Esophagus muscularis mucosa (tissue), 4 donors: ENCODE results near the gene UGT1A3. TPM values are rescaled to one million over a fixed set of nuclear protein-coding genes. Genes with fewer than 3 reads are reported as not detected.

Source experiments
- DNase-seq: peaks from one replicate; pipeline ENCODE4 v3.0.0-alpha.2; 2017; ENCODE audit errors: extremely low spot score
- H3K27ac ChIP-seq, 4 donors: fragments of 200-600 bp; sonication (generic); replicated peaks in 1 of 4; 1 replicate in 3 of 4; 2 replicates in 1 of 4; pipeline ENCODE4 v1.5.1; 2016 to 2019; ENCODE audit warnings: mild to moderate bottlenecking in 1 of 4
- H3K27me3 ChIP-seq, 4 donors: fragments of 200-600 bp; sonication (generic); one replicate each; pipeline versions ENCODE4 v1.5.1 to v1.6.0; 2016 to 2019
- H3K36me3 ChIP-seq, 4 donors: fragments of 200-600 bp; sonication (generic); one replicate each; pipeline ENCODE4 v1.5.1; 2016 to 2019
- H3K4me1 ChIP-seq, 4 donors: fragments of 200-600 bp; sonication (generic); one replicate each; pipeline ENCODE4 v1.5.1; 2016 to 2019
- H3K4me3 ChIP-seq, 4 donors: fragments of 200-600 bp; sonication (generic); 1 replicate in 2 of 4; 2 replicates in 2 of 4; pipeline ENCODE4 v1.5.1; 2016 to 2019; ENCODE audit warnings: mild to moderate bottlenecking in 4 of 4, moderate library complexity in 1 of 4
- H3K9me3 ChIP-seq, 4 donors: fragments of 200-600 bp; sonication (generic); 1 replicate in 3 of 4; 2 replicates in 1 of 4; pipeline ENCODE4 v1.5.1; 2016 to 2019
- EP300 ChIP-seq: sonication (generic); formaldehyde crosslinking; IDR thresholded peaks from one replicate; pipeline ENCODE4 v1.6.1; 2017; ENCODE audit warnings: antibody characterized with exemption
- POLR2A ChIP-seq: fragments of 450-650 bp; IDR thresholded peaks from one replicate; pipeline ENCODE4 v1.6.1; 2017; ENCODE audit warnings: antibody characterized with exemption, moderate library complexity, mild to moderate bottlenecking, low read depth
- POLR2AphosphoS5 ChIP-seq, 2 donors: sonication (generic); formaldehyde crosslinking; IDR thresholded peaks; one replicate each; pipeline ENCODE4 v1.6.1; 2017; ENCODE audit warnings: antibody characterized with exemption in 2 of 2
- WGBS: methylation state at CpG from one replicate; pipeline ENCODE4 v1.1.5; 2018; 5-methylcytosine and 5-hydroxymethylcytosine counted together
- intact Hi-C: fragments of 100-400 bp; cut with DNase I; formaldehyde crosslinking; loops from one replicate; pipeline ENCODE4 v1.15.1; 2023
- total RNA-seq, 4 donors: library from RNA; depleted of rRNA; stranded (reverse); fragments of >200 nt; gene quantifications; one replicate each; pipeline versions ENCODE4 v1.1.0 to v1.2.1, GENCODE V29; 2016
- TF ChIP-seq, protein P1 (sequence below), 3 experiments: fragments of 200-600 bp in 2 of 3; fragments of 450-650 bp in 1 of 3; sonication (generic) in 2 of 3; IDR thresholded peaks; one replicate each; pipeline ENCODE4 v1.5.1; 2017 to 2019; ENCODE audit warnings: antibody characterized with exemption in 3 of 3, mild to moderate bottlenecking in 2 of 3, moderate library complexity in 1 of 3

The UGT1A3 gene
- total RNA-seq, 4 donors from 2014 or later: not detected

DNA sequence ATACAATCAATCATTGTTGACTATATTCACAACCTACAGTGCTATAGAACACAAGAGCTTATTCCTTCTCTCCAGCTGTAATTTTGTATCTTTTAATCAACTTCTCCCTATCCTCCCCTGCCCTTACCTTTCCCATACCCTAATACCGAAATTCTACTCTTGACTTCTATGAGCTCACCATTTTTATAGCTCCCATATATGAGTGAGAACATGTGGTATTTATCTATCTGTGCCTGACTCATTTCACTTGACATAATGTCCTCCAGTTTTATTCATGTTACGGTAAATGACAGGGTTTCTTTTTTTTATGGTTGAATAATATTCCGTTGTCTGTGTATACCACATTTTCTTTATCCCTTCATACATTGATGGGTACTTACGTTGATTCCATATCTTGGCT is 51.9 kb downstream of the UGT1A3 start:
- peaks cover 0 to 10% (median under 1%) of the 10 kb centered on the region in 4 donors for H3K9me3 ChIP-seq
- H3K4me3 ChIP-seq: no peak overlapping the region
- 90% methylated on average over 4 of the region's 4 CpGs for WGBS
- no peak for DNase-seq
- no peaks in the 10 kb centered on the region for H3K36me3 ChIP-seq
- H3K4me1 ChIP-seq: no peaks in the 10 kb centered on the region
- TF ChIP-seq, protein P1, sequence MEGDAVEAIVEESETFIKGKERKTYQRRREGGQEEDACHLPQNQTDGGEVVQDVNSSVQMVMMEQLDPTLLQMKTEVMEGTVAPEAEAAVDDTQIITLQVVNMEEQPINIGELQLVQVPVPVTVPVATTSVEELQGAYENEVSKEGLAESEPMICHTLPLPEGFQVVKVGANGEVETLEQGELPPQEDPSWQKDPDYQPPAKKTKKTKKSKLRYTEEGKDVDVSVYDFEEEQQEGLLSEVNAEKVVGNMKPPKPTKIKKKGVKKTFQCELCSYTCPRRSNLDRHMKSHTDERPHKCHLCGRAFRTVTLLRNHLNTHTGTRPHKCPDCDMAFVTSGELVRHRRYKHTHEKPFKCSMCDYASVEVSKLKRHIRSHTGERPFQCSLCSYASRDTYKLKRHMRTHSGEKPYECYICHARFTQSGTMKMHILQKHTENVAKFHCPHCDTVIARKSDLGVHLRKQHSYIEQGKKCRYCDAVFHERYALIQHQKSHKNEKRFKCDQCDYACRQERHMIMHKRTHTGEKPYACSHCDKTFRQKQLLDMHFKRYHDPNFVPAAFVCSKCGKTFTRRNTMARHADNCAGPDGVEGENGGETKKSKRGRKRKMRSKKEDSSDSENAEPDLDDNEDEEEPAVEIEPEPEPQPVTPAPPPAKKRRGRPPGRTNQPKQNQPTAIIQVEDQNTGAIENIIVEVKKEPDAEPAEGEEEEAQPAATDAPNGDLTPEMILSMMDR (IDR thresholded peaks at IDR 0.05): no peak
- TF ChIP-seq EP300 (no peak), POLR2A (no peak), POLR2AphosphoS5 (IDR thresholded peaks at IDR 0.05) (no peak)
- peaks cover 0 to 9% (median 0%) of the 10 kb centered on the region in 4 donors for H3K27me3 ChIP-seq
- intact Hi-C loops: no loop called here
- no peak overlapping the region for H3K27ac ChIP-seq

DNA sequence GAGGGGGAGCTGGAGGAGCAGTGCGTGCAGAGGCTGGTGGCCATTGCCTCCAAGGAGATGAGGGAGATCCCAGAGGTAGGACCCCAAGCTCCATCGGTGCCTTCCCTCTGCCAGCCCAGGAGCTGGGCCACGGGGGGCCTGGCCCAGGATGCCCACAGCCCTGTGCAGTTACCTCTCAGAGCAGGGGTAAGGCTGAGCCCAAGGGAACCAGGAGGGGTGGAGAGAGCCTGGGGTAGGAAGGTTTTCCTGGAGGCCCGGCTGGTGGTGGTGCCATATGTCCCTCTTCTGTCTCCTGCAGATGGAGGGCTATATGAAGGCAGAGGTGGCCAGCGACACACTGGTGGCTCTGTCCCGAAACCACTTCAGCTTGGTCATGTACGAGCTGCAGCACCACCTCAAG is 60.7 kb downstream of the UGT1A3 start:
- intact Hi-C loops: no loop called here
- Histone ChIP-seq H3K27me3 (peaks cover 0 to 7% (median 0%) of the 10 kb centered on the region in 4 donors), H3K4me3 (no peak overlapping the region), H3K27ac (no peak overlapping the region), H3K4me1 (no peaks in the 10 kb centered on the region), H3K9me3 (no peaks in the 10 kb centered on the region), H3K36me3 (no peaks in the 10 kb centered on the region)
- WGBS: 93% methylated on average over 4 of the region's 7 CpGs
- TF ChIP-seq EP300 (no peak), POLR2A (no peak), POLR2AphosphoS5 (IDR thresholded peaks at IDR 0.05) (no peak)
- TF ChIP-seq, protein P1 (IDR thresholded peaks at IDR 0.05): no peak
- DNase-seq: no peak

DNA sequence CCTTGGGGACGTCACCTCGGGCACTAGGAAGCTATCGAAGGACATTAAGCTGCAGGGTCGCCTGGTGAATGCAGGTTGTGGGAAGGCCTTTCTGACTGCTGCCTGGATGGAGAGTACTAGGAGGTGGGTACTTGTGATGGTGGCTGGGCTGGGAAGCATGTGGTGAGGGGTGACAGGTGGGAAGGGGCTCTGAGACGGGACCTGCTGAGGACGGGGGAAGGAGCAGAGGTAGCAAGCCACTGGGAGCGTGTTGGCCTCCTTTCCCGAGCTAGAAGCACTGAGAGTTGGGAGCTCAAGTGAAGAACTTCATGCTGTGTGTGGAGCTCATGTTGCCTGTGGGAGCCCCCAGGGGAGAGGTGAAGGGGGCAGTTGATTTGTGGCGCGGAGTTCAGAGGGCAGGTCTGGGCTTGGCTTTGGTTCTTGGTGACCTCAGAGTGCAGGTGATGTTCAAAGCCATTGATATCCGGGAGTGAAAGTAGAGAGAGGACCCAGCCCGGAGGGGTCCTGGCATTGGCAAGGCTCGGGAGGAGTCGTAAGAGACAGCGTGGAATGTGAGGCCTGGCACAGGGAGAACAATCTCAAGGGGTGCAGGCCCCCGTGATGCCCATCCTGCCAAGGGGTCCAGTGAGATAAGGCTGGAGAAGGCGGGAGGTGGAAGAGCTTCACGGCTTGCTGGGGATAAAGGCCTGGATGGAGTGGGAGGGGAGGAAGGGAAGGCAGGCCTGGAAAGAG is 62.5 kb downstream of the UGT1A3 start:
- H3K4me3 ChIP-seq: no peak overlapping the region
- H3K27ac ChIP-seq: no peak overlapping the region
- peak; percentile 89 for DNase-seq
- 89% methylated on average over 18 of the region's 18 CpGs for WGBS
- intact Hi-C loops: no loop called here
- no peak for TF ChIP-seq EP300
- no peak for TF ChIP-seq POLR2AphosphoS5 (IDR thresholded peaks at IDR 0.05)
- TF ChIP-seq POLR2A: no peak
- TF ChIP-seq, protein P1 (IDR thresholded peaks at IDR 0.05): no peak
- no peaks in the 10 kb centered on the region for H3K9me3 ChIP-seq
- H3K4me1 ChIP-seq: no peaks in the 10 kb centered on the region
- no peaks in the 10 kb centered on the region for H3K27me3 ChIP-seq
- H3K36me3 ChIP-seq: no peaks in the 10 kb centered on the region

DNA sequence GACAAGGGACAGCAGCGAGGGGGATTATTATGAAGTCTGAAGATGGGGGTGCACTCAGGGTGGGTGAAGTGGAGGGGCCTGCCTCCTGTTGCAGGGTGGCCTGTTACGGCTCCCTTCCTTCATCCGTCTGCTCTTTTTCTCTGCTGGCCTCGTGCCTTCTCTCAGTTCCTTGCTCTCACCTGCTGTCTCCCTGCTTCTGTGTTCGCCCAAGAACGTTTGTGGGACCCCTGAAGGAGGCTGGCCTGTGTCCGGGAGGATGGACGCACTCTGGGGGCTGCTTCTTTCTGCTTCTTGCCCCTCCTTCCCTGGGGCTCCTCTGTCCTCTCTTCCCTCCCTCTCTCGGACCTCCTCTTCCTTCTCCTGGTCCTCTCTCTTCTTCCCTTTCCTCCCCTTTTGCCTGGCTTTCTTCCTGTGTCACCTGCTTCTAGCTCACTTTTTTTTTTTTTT is 63.1 kb downstream of the UGT1A3 start:
- H3K9me3 ChIP-seq: no peaks in the 10 kb centered on the region
- intact Hi-C loops: no loop called here

More for the DNA sequence above, 63.1 kb downstream of the UGT1A3 start:
- no peak overlapping the region for H3K27ac ChIP-seq
- no peaks in the 10 kb centered on the region for H3K36me3 ChIP-seq
- H3K27me3 ChIP-seq: no peaks in the 10 kb centered on the region
- no peak for DNase-seq
- TF ChIP-seq, protein P1 (IDR thresholded peaks at IDR 0.05): no peak
- TF ChIP-seq POLR2A (no peak), POLR2AphosphoS5 (IDR thresholded peaks at IDR 0.05) (no peak), EP300 (no peak)
- no peaks in the 10 kb centered on the region for H3K4me1 ChIP-seq
- WGBS: 81% methylated on average over 9 of the region's 9 CpGs
- no peak overlapping the region for H3K4me3 ChIP-seq
